K562 (cell line): ENCODE results near the gene RCN2. TPM values are rescaled to one million over a fixed set of nuclear protein-coding genes. Genes with fewer than 3 reads are reported as not detected.

Experiments
- CBFA2T2 ChIP-seq: fragments of 450-650 bp; conservative IDR thresholded peaks from 2 replicates; pipeline ENCODE4 v1.6.1; 2017; ENCODE audit warnings: mild to moderate bottlenecking
- CBX8 ChIP-seq: fragments of 200-600 bp; sonication (generic); IDR thresholded peaks from 2 replicates; pipeline ENCODE4 v1.6.1; 2012; ENCODE audit warnings: borderline replicate concordance, mixed run types, low read depth, mild to moderate bottlenecking, moderate library complexity, mixed read lengths, low read length, control low read depth, inconsistent platforms; ENCODE audit not compliant: poor library complexity, severe bottlenecking; ENCODE audit errors: extremely low read depth
- RB1 ChIP-seq: fragments of 450-650 bp; IDR thresholded peaks from 2 replicates; pipeline ENCODE4 v1.6.1; 2017; ENCODE audit warnings: low read depth, mild to moderate bottlenecking
- RBM25 ChIP-seq: fragments of 200-400 bp; formaldehyde crosslinking; IDR thresholded peaks from 2 replicates; pipeline ENCODE4 v1.6.1; 2018; ENCODE audit warnings: low read length, low read depth, moderate library complexity; ENCODE audit not compliant: severe bottlenecking
- RFX7 ChIP-seq: fragments of 250-450 bp; sonication (Bioruptor Pico); IDR thresholded peaks from 2 replicates; pipeline ENCODE4 v1.5.1; 2021; ENCODE audit warnings: mild to moderate bottlenecking
- YY1 ChIP-seq, 3 experiments: IDR thresholded peaks; 2 replicates each; pipeline ENCODE4 v1.6.1; 2011; ENCODE audit warnings: low read length in 2 of 3, mild to moderate bottlenecking in 2 of 3, moderate library complexity in 2 of 3, borderline replicate concordance in 1 of 3, control low read depth in 1 of 3, low read depth in 1 of 3; ENCODE audit not compliant: insufficient read depth in 3 of 3, insufficient replicate concordance in 2 of 3, control insufficient read depth in 1 of 3, insufficient read length in 1 of 3; ENCODE audit errors: extremely low read depth in 1 of 3
- ZNF174 ChIP-seq: fragments of 250-450 bp; sonication (Bioruptor Pico); IDR thresholded peaks from 2 replicates; pipeline ENCODE4 v1.4.0; 2020; ENCODE audit warnings: mild to moderate bottlenecking
- ZNF384 ChIP-seq: IDR thresholded peaks from 2 replicates; pipeline ENCODE4 v1.6.1; 2012; ENCODE audit warnings: low read depth, low read length, improper control_type of control experiment
- polyA plus RNA-seq, 8 experiments: library from polyadenylated mRNA; depleted of rRNA in 4 of 8; stranded (reverse) in 5 of 8; unstranded in 3 of 8; fragments of >200 nt; fragmentation: Nextera tagmentation in 2 of 8; fragmentation: Illumina TruSeq in 1 of 8; extraction: Ambion mirVana in 2 of 8; extraction: Trizol in 1 of 8; gene quantifications; 2 replicates each; pipeline versions ENCODE4 v1.2.1 to v1.2.3, GENCODE V29; 2011 to 2014; ENCODE audit warnings: inconsistent platforms in 1 of 8, missing spikeins in 1 of 8
- total RNA-seq, 7 experiments: library from RNA; depleted of rRNA in 6 of 7; stranded (reverse); fragments of >200 nt in 6 of 7; fragmentation: Illumina TruSeq in 2 of 7; extraction: Trizol in 2 of 7; gene quantifications; 2 replicates each; pipeline versions ENCODE4 v1.2.1 to v1.2.3, GENCODE V29; 2011 to 2021; ENCODE audit warnings: low replicate concordance in 1 of 7
- TF ChIP-seq, protein P1 (sequence below): fragments of 250-450 bp; sonication (Bioruptor Pico); IDR thresholded peaks from 2 replicates; pipeline ENCODE4 v1.4.0; 2020; ENCODE audit warnings: mild to moderate bottlenecking, moderate library complexity
- TF ChIP-seq, protein P2 (sequence below): fragments of 250-450 bp; sonication (Bioruptor Pico); IDR thresholded peaks from 2 replicates; pipeline ENCODE4 v1.4.0; 2020
- TF ChIP-seq, protein P3 (sequence below): fragments of 450-650 bp; formaldehyde crosslinking; IDR thresholded peaks from 2 replicates; pipeline ENCODE4 v1.4.0; 2020; ENCODE audit warnings: mild to moderate bottlenecking
- TF ChIP-seq, protein P4 (sequence below): sonication (generic); formaldehyde crosslinking; IDR thresholded peaks from 2 replicates; pipeline ENCODE4 v1.8.0; 2022; ENCODE audit warnings: mild to moderate bottlenecking, missing genetic modification reagents
- TF ChIP-seq, protein P5 (sequence below), 2 experiments: fragments of 450-650 bp in 1 of 2; sonication (generic) in 1 of 2; formaldehyde crosslinking in 1 of 2; IDR thresholded peaks in 1 of 2; conservative IDR thresholded peaks in 1 of 2; 2 replicates each; pipeline versions ENCODE4 v1.6.1 to v1.8.1; 2016 to 2023; ENCODE audit warnings: mild to moderate bottlenecking in 2 of 2, moderate library complexity in 2 of 2, inconsistent platforms in 1 of 2, missing genetic modification reagents in 1 of 2

Gene RCN2
- total and polyA plus RNA-seq, 9 of the 15 experiments (the other 6 are each of a cell fraction or from before 2014, with no cell fraction given) = 20.9 to 63.6 (median 52.8) TPM

DNA sequence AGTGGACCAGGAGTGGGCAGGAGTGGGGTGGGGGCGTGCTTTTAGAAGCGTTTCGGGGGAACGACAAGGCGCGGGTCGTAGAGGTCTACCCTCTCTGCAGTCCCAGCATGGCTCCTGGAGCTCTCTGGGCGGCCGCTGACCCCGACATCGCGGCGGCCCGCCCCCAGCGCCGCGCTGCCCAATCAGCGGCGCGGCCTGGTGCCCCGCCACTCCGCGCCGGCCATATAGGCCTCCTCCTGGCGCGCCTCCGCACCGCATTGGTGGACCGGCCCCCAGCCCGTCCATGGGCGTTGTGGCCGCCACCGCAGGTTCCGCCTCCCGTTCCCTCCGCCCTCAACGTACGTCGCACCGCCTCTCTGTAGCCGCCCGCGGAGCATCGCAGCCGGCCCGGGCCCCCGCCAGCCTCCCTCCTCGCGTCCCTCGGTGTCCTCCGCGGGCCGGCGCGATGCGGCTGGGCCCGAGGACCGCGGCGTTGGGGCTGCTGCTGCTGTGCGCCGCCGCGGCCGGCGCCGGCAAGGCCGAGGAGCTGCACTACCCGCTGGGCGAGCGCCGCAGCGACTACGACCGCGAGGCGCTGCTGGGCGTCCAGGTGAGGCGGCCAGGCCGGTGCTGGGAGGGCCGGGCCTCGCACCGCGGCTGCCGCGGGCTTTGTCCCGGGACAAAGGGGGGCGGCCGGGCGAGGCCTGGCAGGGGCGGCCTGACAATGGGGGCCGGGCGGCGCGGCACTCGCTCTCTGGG, at the start of gene RCN2 (continued):
- TF ChIP-seq, protein P1, sequence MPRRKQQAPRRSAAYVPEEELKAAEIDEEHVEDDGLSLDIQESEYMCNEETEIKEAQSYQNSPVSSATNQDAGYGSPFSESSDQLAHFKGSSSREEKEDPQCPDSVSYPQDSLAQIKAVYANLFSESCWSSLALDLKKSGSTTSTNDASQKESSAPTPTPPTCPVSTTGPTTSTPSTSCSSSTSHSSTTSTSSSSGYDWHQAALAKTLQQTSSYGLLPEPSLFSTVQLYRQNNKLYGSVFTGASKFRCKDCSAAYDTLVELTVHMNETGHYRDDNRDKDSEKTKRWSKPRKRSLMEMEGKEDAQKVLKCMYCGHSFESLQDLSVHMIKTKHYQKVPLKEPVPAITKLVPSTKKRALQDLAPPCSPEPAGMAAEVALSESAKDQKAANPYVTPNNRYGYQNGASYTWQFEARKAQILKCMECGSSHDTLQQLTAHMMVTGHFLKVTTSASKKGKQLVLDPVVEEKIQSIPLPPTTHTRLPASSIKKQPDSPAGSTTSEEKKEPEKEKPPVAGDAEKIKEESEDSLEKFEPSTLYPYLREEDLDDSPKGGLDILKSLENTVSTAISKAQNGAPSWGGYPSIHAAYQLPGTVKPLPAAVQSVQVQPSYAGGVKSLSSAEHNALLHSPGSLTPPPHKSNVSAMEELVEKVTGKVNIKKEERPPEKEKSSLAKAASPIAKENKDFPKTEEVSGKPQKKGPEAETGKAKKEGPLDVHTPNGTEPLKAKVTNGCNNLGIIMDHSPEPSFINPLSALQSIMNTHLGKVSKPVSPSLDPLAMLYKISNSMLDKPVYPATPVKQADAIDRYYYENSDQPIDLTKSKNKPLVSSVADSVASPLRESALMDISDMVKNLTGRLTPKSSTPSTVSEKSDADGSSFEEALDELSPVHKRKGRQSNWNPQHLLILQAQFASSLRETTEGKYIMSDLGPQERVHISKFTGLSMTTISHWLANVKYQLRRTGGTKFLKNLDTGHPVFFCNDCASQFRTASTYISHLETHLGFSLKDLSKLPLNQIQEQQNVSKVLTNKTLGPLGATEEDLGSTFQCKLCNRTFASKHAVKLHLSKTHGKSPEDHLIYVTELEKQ = no peak
- TF ChIP-seq, protein P2, sequence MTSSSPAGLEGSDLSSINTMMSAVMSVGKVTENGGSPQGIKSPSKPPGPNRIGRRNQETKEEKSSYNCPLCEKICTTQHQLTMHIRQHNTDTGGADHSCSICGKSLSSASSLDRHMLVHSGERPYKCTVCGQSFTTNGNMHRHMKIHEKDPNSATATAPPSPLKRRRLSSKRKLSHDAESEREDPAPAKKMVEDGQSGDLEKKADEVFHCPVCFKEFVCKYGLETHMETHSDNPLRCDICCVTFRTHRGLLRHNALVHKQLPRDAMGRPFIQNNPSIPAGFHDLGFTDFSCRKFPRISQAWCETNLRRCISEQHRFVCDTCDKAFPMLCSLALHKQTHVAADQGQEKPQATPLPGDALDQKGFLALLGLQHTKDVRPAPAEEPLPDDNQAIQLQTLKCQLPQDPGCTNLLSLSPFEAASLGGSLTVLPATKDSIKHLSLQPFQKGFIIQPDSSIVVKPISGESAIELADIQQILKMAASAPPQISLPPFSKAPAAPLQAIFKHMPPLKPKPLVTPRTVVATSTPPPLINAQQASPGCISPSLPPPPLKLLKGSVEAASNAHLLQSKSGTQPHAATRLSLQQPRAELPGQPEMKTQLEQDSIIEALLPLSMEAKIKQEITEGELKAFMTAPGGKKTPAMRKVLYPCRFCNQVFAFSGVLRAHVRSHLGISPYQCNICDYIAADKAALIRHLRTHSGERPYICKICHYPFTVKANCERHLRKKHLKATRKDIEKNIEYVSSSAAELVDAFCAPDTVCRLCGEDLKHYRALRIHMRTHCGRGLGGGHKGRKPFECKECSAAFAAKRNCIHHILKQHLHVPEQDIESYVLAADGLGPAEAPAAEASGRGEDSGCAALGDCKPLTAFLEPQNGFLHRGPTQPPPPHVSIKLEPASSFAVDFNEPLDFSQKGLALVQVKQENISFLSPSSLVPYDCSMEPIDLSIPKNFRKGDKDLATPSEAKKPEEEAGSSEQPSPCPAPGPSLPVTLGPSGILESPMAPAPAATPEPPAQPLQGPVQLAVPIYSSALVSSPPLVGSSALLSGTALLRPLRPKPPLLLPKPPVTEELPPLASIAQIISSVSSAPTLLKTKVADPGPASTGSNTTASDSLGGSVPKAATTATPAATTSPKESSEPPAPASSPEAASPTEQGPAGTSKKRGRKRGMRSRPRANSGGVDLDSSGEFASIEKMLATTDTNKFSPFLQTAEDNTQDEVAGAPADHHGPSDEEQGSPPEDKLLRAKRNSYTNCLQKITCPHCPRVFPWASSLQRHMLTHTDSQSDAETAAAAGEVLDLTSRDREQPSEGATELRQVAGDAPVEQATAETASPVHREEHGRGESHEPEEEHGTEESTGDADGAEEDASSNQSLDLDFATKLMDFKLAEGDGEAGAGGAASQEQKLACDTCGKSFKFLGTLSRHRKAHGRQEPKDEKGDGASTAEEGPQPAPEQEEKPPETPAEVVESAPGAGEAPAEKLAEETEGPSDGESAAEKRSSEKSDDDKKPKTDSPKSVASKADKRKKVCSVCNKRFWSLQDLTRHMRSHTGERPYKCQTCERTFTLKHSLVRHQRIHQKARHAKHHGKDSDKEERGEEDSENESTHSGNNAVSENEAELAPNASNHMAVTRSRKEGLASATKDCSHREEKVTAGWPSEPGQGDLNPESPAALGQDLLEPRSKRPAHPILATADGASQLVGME (CRISPR knock-in tag) = peak; percentile 81
- no peak for TF ChIP-seq RB1
- TF ChIP-seq, protein P3, sequence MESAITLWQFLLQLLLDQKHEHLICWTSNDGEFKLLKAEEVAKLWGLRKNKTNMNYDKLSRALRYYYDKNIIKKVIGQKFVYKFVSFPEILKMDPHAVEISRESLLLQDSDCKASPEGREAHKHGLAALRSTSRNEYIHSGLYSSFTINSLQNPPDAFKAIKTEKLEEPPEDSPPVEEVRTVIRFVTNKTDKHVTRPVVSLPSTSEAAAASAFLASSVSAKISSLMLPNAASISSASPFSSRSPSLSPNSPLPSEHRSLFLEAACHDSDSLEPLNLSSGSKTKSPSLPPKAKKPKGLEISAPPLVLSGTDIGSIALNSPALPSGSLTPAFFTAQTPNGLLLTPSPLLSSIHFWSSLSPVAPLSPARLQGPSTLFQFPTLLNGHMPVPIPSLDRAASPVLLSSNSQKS (CRISPR knock-in tag) = no peak
- no peak for TF ChIP-seq CBX8
- TF ChIP-seq, protein P4, sequence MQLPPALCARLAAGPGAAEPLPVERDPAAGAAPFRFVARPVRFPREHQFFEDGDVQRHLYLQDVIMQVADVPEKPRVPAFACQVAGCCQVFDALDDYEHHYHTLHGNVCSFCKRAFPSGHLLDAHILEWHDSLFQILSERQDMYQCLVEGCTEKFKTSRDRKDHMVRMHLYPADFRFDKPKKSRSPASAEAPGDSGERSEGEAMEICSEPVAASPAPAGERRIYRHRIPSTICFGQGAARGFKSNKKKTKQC (CRISPR knock-in tag) = no peak
- TF ChIP-seq CBFA2T2 = no peak
- no peak for TF ChIP-seq RFX7 (CRISPR knock-in tag)
- no peak for TF ChIP-seq ZNF174 (CRISPR knock-in tag)
- no peak for TF ChIP-seq ZNF384
- TF ChIP-seq, protein P5, sequence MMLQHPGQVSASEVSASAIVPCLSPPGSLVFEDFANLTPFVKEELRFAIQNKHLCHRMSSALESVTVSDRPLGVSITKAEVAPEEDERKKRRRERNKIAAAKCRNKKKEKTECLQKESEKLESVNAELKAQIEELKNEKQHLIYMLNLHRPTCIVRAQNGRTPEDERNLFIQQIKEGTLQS (IDR thresholded peaks at IDR 0.05) = no peak
- TF ChIP-seq, protein P5 (CRISPR knock-in tag; conservative IDR thresholded peaks at IDR 0.05) = no peak
- peak in 2 of 3 experiments; percentile 75 to 81 for TF ChIP-seq YY1 (IDR thresholded peaks at IDR 0.05; ENCODE audit: borderline replicate concordance in 1 of 3, control insufficient read depth in 1 of 3, extremely low read depth in 1 of 3, insufficient read depth in 3 of 3, insufficient read length in 1 of 3, insufficient replicate concordance in 2 of 3, low read depth in 1 of 3, low read length in 2 of 3)
- TF ChIP-seq RBM25 = peak; percentile 100
